ENCODE data around the gene SNX8. TPM values are rescaled to one million over a fixed set of nuclear protein-coding genes. Genes with fewer than 3 reads are reported as not detected.
A peak's percentile ranks its signal among the peaks of the same experiment; 100 is the strongest.
"Not testable (repeated sequence)": the region's sequence is repeated elsewhere in the genome, so short reads cannot be mapped to it uniquely, and the experiment has no call there.

SNX8 gene
- total RNA-seq, 4 donors from 2014 or later: 6.4 to 28.1 (median 24.8) TPM

GRCh38 chr7:2317556-2318293 lies 3.5 kb upstream of the SNX8 start:
- no peak for DNase-seq
- no peak overlapping the region for H3K27ac ChIP-seq
- no peak overlapping the region for H3K4me3 ChIP-seq
- in situ Hi-C loops (cut with MboI; ENCODE audit: low sequenced_read_pairs in 4 of 4) (no loop called here), intact Hi-C loops (cut with DNase I; ENCODE audit: low total_unique reads) (no loop called here)
- no peaks in the 10 kb centered on the region for H3K4me1 ChIP-seq
- ATAC-seq: no peak
- H3K36me3 ChIP-seq: no peaks in the 10 kb centered on the region
- no peaks in the 10 kb centered on the region for H3K9me3 ChIP-seq
- H3K27me3 ChIP-seq: no peaks in the 10 kb centered on the region
- TF ChIP-seq POLR2A (IDR thresholded peaks at IDR 0.05) (no peak), CTCF (IDR thresholded peaks at IDR 0.05 in 4 of 5, conservative IDR thresholded peaks at IDR 0.05 in 1 of 5) (no peak)

- H3K27ac ChIP-seq: no peak overlapping the region
- TF ChIP-seq CTCF (IDR thresholded peaks at IDR 0.05 in 4 of 5, conservative IDR thresholded peaks at IDR 0.05 in 1 of 5): no peak
- ATAC-seq (no peak), DNase-seq (no peak)
- H3K9me3 ChIP-seq: no peaks in the 10 kb centered on the region
- no peak overlapping the region for H3K4me3 ChIP-seq
- H3K36me3 ChIP-seq: no peaks in the 10 kb centered on the region
- H3K27me3 ChIP-seq: no peaks in the 10 kb centered on the region
- in situ Hi-C loops (cut with MboI; ENCODE audit: low sequenced_read_pairs in 4 of 4): no loop called here
- H3K4me1 ChIP-seq: no peaks in the 10 kb centered on the region
- intact Hi-C loops (cut with DNase I; ENCODE audit: low total_unique reads): no loop called here
Measured at GRCh38 chr7:2316578-2316977, 2.3 kb upstream of the SNX8 start.

GRCh38 chr7:2315787-2316186 lies 1.5 kb upstream of the SNX8 start:
- in situ Hi-C loops (cut with MboI; ENCODE audit: low sequenced_read_pairs in 4 of 4) (no loop called here), intact Hi-C loops (cut with DNase I; ENCODE audit: low total_unique reads) (no loop called here)
- DNase-seq (no peak), ATAC-seq (no peak)
- H3K9me3 ChIP-seq: no peaks in the 10 kb centered on the region
- no peak overlapping the region for H3K4me3 ChIP-seq
- TF ChIP-seq POLR2A (IDR thresholded peaks at IDR 0.05): no peak
- no peaks in the 10 kb centered on the region for H3K4me1 ChIP-seq
- H3K36me3 ChIP-seq: no peaks in the 10 kb centered on the region
- H3K27me3 ChIP-seq: no peaks in the 10 kb centered on the region
- no peak overlapping the region for H3K27ac ChIP-seq

DNA sequence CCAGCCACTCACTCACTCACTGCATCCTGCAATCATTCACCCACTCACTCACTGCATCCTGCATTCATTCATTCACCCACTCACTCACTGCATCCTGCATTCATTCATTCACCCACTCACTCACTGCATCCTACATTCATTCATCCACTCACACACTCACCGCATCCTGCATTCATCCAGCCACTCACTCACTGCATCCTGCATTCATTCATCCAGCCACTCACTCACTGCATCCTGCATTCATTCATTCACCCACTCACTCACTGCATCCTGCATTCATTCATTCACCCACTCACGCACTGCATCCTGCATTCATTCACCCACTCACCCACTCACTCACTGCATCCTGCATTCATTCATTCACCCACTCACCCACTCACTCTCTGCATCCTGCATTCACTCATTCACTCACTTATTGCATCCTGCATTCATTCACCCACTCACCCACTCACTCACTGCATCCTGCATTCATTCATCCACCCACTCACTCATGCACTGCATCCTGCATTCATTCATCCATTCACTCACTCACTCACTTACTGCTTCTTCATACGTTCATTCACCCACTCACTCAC lies 802 bp upstream of the SNX8 start:
- H3K27me3 ChIP-seq; H3K27ac ChIP-seq; in situ Hi-C loops (cut with MboI; ENCODE audit: low sequenced_read_pairs in 4 of 4); DNase-seq; ATAC-seq; H3K9me3 ChIP-seq; H3K4me1 ChIP-seq; H3K36me3 ChIP-seq: not testable (repeated sequence)
- H3K4me3 ChIP-seq: peak overlapping the region in 3 of 4 donors; percentile 64 to 90 (median 78)
- intact Hi-C loops (cut with DNase I; ENCODE audit: low total_unique reads): loop anchor here (1.0 to 5.0 kb wide), 4 partner anchors 39 to 242 kb away; partner anchors contain the start of genes BRAT1, CHST12, EIF3B and IQCE

DNA sequence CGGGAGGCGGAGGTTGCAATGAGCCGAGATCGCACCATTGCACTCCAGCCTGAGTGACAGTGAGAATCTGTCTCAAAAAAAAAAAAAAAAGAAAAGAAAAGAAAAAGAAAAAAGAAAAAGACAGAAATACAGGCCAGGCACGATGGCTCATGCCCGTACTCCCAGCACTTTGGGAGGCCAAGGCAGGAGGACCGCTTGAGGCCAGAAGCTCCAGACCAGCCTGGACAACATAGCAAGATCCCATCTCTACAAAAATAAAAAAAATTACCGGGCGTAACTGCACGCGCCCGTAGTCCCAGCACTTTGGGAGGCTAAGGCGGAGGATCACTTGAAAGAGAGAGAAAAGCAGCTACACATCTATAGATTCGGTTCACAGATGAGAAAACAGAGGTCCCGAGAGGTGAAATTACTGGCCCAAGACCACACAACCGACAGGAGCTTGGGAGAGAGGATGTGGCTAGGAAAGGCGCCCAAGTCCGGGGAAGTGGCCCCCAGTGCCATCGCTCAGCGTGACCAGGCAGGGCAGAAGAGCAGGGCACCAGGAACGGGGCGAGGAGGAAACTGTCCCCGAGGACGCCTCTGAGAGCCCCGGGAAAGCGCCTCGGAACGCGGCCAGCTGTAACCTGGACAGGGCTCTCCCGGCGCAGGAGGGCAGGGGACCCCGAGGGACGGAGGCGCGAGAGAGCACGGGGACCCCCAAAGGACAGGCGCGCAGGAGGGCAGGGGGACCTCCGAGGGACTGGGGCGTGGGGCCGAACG lies 612 bp downstream of the SNX8 start:
- H3K36me3 ChIP-seq: no peaks in the 10 kb centered on the region
- TF ChIP-seq CTCF (IDR thresholded peaks at IDR 0.05 in 4 of 5, conservative IDR thresholded peaks at IDR 0.05 in 1 of 5): no peak
- TF ChIP-seq POLR2A (IDR thresholded peaks at IDR 0.05): no peak
- H3K27ac ChIP-seq: peak overlapping the region; percentile 63 to 80 (median 74)
- DNase-seq (no peak), ATAC-seq (peak; percentile 42 to 47)
- no peaks in the 10 kb centered on the region for H3K27me3 ChIP-seq
- no peaks in the 10 kb centered on the region for H3K9me3 ChIP-seq
- H3K4me1 ChIP-seq: no peaks in the 10 kb centered on the region
- in situ Hi-C loops (cut with MboI; ENCODE audit: low sequenced_read_pairs in 4 of 4) (no loop called here), intact Hi-C loops (cut with DNase I; ENCODE audit: low total_unique reads) (loop anchor here (1.0 to 5.0 kb wide), 4 partner anchors 41 to 244 kb away; partner anchors contain the start of genes BRAT1, CHST12, EIF3B and IQCE)
- H3K4me3 ChIP-seq: peak overlapping the region; percentile 75 to 90 (median 78)
